GM19239 (cell line): ENCODE results near the gene ZNF423.

Source experiments
- DNase-seq: peaks from one replicate; pipeline ENCODE4 v3.0.0; 2011; ENCODE audit warnings: low spot score; ENCODE audit not compliant: insufficient read length
- FAIRE-seq: peaks from 2 replicates; lab custom pipeline; 2011; peaks lifted over from hg19 to GRCh38; lab: Jason Lieb, UNC

ZNF423 gene

GRCh38 chr16:49462362-49462988 lies 393.4 kb downstream of the ZNF423 start:
- FAIRE-seq (no peak), DNase-seq (no peak)

DNA sequence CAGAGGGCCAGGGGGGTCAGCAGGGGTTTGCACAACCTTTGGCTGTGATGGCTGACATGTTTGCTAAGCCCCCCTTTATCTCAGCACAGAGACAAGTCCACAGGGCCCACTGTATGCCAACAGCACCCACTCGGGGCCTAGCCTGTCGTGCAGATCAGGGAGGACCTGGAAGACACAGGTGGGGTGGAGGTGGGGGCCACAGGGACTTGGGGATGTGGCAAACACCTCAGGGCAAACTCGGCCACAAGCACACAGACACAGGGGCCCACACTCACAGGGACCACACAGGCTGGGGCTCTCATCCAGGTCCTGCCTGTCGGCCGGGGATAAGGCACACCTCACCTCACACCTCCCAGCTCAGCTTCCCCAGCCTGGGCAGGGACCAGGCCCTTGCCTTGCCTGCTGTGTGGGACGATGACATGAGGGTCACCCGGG lies 394.4 kb downstream of the ZNF423 start:
- DNase-seq: no peak
- FAIRE-seq: no peak

- DNase-seq (no peak), FAIRE-seq (no peak)
Observed at GRCh38 chr16:49460786-49461470, 395.0 kb downstream of the ZNF423 start.

- FAIRE-seq (no peak), DNase-seq (no peak)
Observed at GRCh38 chr16:49459953-49460735, 395.8 kb downstream of the ZNF423 start.

- no peak for FAIRE-seq
- no peak for DNase-seq
Observed at GRCh38 chr16:49458656-49459445, 397.1 kb downstream of the ZNF423 start.

GRCh38 chr16:49458243-49458642 lies 397.7 kb downstream of the ZNF423 start:
- no peak for FAIRE-seq

GRCh38 chr16:49457196-49457595 lies 398.7 kb downstream of the ZNF423 start:
- DNase-seq (no peak), FAIRE-seq (no peak)

More at GRCh38 chr16:49458243-49458642, 397.7 kb downstream of the ZNF423 start:
- no peak for DNase-seq

DNA sequence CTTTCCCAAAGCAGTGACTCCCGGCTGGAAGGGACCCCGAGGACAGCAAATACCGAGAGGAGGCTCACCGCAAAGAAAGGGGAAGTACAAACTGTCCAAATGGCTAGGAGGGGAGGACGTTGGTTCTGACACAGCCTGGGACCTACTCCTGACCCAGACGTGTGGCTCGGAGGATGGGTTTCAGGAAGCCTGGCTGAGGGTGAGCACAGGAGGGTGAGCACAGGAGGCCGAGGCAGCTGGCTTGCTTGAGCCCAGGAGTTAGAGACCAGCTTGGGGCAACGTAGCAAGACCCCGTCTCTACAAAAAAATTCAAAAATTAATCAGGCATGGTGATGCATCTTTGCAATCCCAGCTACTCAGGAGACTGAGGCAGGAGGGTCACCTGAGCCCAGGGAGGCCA lies 399.1 kb downstream of the ZNF423 start:
- DNase-seq: no peak
- no peak for FAIRE-seq

GRCh38 chr16:49455991-49456745 lies 399.7 kb downstream of the ZNF423 start:
- no peak for FAIRE-seq
- no peak for DNase-seq

- DNase-seq (no peak), FAIRE-seq (no peak)
Observed at GRCh38 chr16:49455181-49455990, 400.5 kb downstream of the ZNF423 start.

GRCh38 chr16:49454426-49455180 lies 401.3 kb downstream of the ZNF423 start:
- no peak for FAIRE-seq
- DNase-seq: no peak

- FAIRE-seq: no peak
- no peak for DNase-seq
Observed at GRCh38 chr16:49453983-49454382, 401.9 kb downstream of the ZNF423 start.

DNA sequence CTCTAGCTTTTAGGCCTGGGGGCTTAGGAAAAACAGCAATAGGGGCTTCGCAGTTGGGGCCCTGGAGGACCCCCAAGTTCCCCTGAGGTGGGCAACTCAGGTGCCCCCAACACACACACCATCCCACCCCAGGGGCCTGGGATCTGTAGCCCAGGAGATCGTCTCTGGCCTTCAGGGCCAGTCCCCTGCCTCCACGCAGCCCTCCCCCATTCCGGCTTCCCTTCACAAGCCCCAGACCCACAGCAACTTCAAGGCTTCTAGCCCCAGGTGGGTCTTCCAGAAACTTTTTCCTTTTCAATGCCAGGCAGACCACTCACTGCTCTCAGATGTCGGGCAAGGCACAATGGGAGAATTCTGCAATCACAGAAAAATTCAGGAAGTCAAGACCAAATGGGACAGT lies 402.9 kb downstream of the ZNF423 start:
- FAIRE-seq: no peak
- no peak for DNase-seq

DNA sequence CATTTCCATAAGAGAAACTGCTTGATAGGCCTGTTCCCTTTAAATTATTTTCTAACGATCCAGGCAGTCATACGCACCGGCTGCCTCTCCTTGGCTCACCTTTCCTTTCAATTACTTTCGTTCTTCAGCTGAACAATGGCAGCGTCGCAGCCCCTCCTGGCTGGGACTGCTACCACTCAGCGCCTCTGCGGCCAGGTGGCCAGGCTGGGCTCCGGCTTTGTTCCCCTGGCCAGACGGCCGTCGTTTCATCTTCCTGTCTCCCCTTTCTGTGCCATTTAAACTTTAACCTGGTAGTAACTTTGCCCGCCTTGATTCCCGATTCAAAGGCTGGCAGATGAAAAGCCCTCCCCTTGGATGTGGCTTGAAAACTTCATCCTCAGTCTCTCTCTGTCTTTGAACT lies 403.3 kb downstream of the ZNF423 start:
- FAIRE-seq (no peak), DNase-seq (no peak)

- FAIRE-seq (no peak), DNase-seq (no peak)
Observed at GRCh38 chr16:49452108-49452507, 403.8 kb downstream of the ZNF423 start.

- DNase-seq: no peak
- FAIRE-seq: no peak
Observed at GRCh38 chr16:49446805-49447204, 409.1 kb downstream of the ZNF423 start.

GRCh38 chr16:49443576-49443975 lies 412.3 kb downstream of the ZNF423 start:
- FAIRE-seq: no peak

GRCh38 chr16:49442805-49443204 lies 413.1 kb downstream of the ZNF423 start:
- FAIRE-seq: no peak
- no peak for DNase-seq

More at GRCh38 chr16:49443576-49443975, 412.3 kb downstream of the ZNF423 start:
- no peak for DNase-seq
